HG02970 (cell line): ENCODE data around the gene PCBP3.
"Not testable (repeated sequence)": the region's sequence is repeated elsewhere in the genome, so short reads cannot be mapped to it uniquely, and the experiment has no call there.

ENCODE experiments used
- ATAC-seq: cut with Tn5 transposase; IDR thresholded peaks from one replicate; pipeline ENCODE4 v1.9.1; 2021; ENCODE audit warnings: mild to moderate bottlenecking, moderate library complexity, moderate number of reproducible peaks; ENCODE audit not compliant: unreplicated experiment, low FRiP score

Gene PCBP3

DNA sequence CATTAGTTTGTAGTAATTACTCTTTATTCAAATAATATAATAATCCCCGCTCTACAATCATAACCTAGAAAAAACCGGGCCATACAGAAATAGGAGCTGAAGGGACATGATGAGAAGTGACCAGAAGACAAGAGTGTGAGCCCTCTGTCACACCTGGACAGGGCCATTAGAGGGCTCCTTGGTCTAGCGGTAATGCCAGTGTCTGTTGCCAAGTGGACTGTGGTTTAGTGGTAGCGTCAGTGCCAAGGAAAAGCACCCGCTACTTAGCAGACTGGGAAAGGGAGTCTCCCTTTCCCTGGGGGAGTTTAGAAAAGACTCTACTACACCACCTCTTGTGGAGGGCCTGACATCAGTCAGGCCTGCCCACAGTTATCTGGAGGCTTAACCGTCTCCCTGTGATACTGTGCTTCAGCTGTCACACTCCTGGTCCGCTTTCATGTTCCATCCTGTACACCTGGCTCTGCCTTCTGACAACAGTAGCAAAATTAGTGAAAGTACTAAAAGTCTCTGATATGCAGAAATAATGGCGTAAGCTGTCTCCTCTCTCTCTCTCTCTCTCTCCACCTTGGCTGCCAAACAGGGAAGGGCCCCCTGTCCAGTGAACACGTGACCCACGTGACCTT, 19.2 kb downstream of the PCBP3 start:
- ATAC-seq, result not testable (repeated sequence)

GRCh38 chr21:45669382-45669781, 25.9 kb downstream of the PCBP3 start:
- ATAC-seq, result no peak

GRCh38 chr21:45670731-45671130, 27.2 kb downstream of the PCBP3 start:
- no peak for ATAC-seq

DNA sequence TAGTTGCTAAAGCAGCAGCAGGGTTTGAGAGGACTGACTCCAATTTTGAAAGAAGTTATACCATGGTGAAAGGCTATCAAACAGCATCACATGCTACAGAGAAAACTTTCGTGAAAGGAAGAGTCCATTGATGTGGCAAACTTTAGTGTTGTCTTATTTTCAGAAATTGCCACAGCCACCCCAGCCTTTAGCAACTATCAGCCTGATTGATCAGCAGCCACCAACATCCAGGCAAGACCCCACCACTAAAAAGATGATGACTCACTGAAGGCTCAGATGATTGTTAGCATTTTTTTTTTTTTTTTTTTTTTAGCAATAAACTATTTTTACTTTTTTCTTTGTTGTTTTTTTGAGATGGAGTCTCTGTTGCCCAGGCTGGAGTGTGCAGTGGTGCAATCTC, 35.3 kb downstream of the PCBP3 start:
- ATAC-seq, result not testable (repeated sequence)

DNA sequence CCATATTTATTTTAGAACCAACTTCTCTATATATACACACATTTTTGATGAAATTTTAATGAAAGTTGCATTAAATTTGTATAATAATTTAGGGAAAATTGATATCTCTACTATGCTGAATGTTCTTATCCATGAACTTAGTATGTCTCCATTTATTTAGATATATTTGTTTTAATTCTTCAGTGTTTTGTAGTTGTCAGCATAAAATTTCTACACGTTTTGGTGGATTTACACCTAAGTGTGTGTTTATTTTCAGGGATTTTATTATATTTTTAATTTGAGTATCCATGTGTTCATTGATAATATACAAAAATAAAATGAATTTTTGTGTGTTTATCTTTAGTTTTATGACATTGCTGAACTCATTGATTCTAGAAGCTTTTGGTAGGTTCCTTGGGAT, 36.7 kb downstream of the PCBP3 start:
- ATAC-seq, result no peak

GRCh38 chr21:45695086-45695485, 51.6 kb downstream of the PCBP3 start:
- no peak for ATAC-seq

GRCh38 chr21:45698493-45699184, 55.1 kb downstream of the PCBP3 start:
- no peak for ATAC-seq

DNA sequence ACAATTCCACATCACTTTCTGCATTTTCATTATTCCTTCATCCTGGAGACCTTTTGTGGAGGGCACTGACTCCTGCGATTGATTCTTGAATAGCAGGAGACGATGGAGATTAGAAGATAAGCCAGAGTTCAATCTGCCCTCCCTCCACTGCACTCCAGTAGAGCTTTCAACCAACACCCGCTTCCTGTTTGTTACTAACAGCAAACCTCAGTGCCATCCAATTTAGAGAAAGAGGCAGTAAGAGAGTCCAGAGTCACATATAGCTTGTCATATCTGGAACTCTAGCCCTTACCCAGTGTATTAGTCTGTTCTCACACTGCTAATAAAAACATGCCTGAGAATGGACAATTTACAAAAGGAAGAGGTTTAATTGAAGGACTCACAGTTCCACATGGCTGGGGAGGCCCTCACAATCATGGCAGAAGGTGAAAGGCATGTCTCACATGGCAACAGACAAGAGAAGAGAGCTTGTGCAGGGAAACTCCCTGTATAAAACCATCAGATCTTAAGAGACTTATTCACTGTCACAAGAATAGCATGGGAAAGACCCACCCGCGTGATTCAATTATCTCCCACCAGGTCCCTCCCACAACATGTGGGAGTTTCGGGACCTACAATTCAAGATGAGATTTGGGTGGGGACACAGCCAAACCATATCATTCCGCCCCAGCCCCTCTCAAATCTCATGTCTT, 55.9 kb downstream of the PCBP3 start:
- no peak for ATAC-seq

DNA sequence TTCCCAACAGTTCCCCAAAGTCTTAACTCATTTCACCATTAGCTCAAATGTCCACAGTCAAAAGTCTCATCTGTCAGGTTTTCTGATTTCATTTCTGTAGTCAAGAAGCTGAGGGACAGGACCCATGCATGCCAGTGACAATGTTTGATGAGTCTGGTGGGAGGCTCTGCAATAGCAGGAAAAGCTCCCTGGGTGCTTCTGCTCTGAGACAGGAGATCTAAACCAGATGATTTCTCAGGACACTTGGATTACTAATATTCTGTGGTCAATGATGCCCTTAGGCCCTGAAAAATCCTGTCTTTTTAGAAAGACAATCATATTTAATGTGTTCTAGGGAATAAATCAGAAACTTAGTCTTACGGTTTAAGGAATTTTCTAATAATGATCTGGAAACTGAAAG, 56.4 kb downstream of the PCBP3 start:
- ATAC-seq, result no peak

GRCh38 chr21:45700461-45700860, 56.9 kb downstream of the PCBP3 start:
- no peak for ATAC-seq

- no peak for ATAC-seq
These were observed 61.0 kb downstream of the PCBP3 start for GRCh38 chr21:45704311-45705108.

GRCh38 chr21:45706299-45706698, 62.8 kb downstream of the PCBP3 start:
- ATAC-seq, result no peak

- no peak for ATAC-seq
These were observed 65.6 kb downstream of the PCBP3 start for GRCh38 chr21:45709173-45709572.

DNA sequence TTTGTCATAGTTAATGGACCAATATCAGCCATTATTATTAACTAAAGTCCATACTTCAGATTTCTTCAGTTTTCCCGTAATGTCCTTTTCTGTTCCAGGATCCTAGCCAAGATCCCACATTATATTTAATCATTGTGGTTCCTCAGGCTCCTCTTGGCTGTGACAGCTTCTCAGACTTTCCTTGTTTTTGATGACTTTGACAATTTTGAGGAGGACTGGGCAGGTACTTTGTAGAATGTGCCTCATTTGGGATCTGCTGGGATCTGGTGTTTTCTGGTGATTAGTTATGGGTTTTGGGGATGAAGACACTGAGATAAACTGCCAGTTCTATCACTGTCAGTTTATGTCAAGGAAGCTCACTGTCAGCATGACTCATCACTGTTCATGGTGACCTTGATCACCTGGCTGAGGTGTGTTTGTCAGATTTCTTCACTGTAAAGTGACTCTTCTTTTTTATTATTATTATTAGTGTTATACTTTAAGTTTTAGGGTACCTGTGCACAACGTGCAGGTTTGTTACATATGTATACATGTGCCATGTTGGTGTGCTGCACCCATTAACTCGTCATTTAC, 66.3 kb downstream of the PCBP3 start:
- no peak for ATAC-seq

DNA sequence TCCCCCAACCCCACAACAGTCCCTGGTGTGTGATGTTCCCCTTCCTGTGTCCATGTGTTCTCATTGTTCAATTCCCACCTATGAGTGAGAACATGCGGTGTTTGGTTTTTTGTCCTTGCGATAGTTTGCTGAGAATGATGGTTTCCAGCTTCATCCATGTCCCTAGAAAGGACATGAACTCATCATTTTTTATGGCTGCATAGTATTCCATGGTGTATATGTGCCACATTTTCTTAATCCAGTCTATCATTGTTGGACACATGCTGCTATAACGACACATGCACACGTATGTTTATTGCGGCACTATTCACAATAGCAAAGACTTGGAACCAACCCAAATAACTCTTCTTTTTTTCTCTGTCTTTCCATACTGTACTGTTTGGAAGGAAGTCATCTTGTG, 66.8 kb downstream of the PCBP3 start:
- not testable (repeated sequence) for ATAC-seq

DNA sequence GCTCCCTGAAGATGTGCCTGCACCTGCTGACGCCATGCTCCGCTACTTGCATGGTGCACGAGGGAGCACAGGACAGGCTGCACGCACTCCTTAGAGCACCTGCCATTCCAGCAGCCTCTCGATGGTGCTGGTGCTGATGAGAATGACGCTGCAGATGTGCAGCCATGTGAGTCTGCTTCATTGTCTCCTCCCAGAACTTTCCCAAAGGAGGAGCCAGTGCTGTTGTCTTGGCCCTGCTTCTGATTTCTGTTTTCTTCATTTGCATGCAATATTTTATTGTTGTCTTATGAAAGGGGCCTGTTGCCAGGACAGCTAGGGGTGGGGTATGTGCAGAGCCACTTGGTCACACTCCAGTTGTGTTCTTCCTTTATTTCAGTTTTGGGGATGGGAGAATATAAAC, 70.1 kb downstream of the PCBP3 start:
- no peak for ATAC-seq

GRCh38 chr21:45715441-45715840, 71.9 kb downstream of the PCBP3 start:
- ATAC-seq, result no peak

- ATAC-seq, result no peak
These were observed 74.9 kb downstream of the PCBP3 start for GRCh38 chr21:45718413-45718812.

- no peak for ATAC-seq
These were observed 75.8 kb downstream of the PCBP3 start for GRCh38 chr21:45719177-45719802.

DNA sequence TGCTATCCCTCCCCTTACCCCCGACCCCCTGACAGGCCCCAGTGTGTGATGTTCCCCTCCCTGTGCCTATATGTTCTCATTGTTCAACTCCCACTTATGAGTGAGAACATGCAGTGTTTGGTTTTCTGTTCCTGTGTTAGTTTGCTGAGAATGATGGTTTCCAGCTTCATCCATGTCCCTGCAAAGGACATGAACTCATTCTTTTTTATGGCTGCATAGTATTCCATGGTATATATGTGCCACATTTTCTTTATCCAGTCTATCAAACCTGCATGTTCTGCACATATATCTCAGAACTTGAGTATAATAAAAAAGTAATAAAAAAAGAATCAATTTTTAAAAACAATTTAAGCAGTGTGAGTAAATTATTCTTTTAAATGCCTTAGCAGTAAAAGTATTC, 76.7 kb downstream of the PCBP3 start:
- ATAC-seq, result not testable (repeated sequence)
